Liver (tissue), 3 donors: Measurements from ENCODE around the gene PKD1.

ENCODE experiments used
- CTCF ChIP-seq: fragments of 150-350 bp; IDR thresholded peaks from 2 replicates; pipeline ENCODE4 v1.5.1; 2017; ENCODE audit warnings: improper control_type of control experiment, low read depth, low read length; ENCODE audit not compliant: missing input control
- SP1 ChIP-seq: IDR thresholded peaks from 2 replicates; pipeline ENCODE4 v1.6.1; 2018; ENCODE audit warnings: antibody characterized with exemption, mild to moderate bottlenecking
- TAF1 ChIP-seq: conservative IDR thresholded peaks from 2 replicates; pipeline ENCODE4 v1.6.1; 2016; ENCODE audit warnings: antibody characterized with exemption, mild to moderate bottlenecking
- TF ChIP-seq, protein P1 (sequence below): IDR thresholded peaks from 2 replicates; pipeline ENCODE4 v1.6.1; 2016; ENCODE audit warnings: antibody characterized with exemption
- donor health status: healthy.
- donor health status: healthy.

GRCh38 chr16:2079991-2080390, 55.7 kb downstream of the PKD1 start:
- TF ChIP-seq CTCF (no peak), TAF1 (no peak), SP1 (no peak)
- TF ChIP-seq, protein P1, sequence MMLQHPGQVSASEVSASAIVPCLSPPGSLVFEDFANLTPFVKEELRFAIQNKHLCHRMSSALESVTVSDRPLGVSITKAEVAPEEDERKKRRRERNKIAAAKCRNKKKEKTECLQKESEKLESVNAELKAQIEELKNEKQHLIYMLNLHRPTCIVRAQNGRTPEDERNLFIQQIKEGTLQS: no peak
